Activated naive CD8-positive, alpha-beta T cell (primary cell): Measurements from ENCODE around the gene RECK.
"Not testable (repeated sequence)": the region's sequence is repeated elsewhere in the genome, so short reads cannot be mapped to it uniquely, and the experiment has no call there.

Experiments
- H3K27ac Mint-ChIP-seq: one replicate; pipeline ENCODE4 v1.8.0; 2021; ENCODE audit warnings: mixed read lengths
- H3K27me3 Mint-ChIP-seq: one replicate; pipeline ENCODE4 v1.8.0; 2021; ENCODE audit warnings: mixed read lengths
- H3K36me3 Mint-ChIP-seq: one replicate; pipeline ENCODE4 v1.8.0; 2021; ENCODE audit warnings: mixed read lengths
- H3K4me1 Mint-ChIP-seq: one replicate; pipeline ENCODE4 v1.8.0; 2021; ENCODE audit warnings: low read depth, mixed read lengths
- H3K4me3 Mint-ChIP-seq: one replicate; pipeline ENCODE4 v1.8.0; 2021; ENCODE audit warnings: mild to moderate bottlenecking, mixed read lengths
- H3K9me3 Mint-ChIP-seq: one replicate; pipeline ENCODE4 v1.8.0; 2021; ENCODE audit warnings: low read depth, mixed read lengths

The RECK gene

DNA sequence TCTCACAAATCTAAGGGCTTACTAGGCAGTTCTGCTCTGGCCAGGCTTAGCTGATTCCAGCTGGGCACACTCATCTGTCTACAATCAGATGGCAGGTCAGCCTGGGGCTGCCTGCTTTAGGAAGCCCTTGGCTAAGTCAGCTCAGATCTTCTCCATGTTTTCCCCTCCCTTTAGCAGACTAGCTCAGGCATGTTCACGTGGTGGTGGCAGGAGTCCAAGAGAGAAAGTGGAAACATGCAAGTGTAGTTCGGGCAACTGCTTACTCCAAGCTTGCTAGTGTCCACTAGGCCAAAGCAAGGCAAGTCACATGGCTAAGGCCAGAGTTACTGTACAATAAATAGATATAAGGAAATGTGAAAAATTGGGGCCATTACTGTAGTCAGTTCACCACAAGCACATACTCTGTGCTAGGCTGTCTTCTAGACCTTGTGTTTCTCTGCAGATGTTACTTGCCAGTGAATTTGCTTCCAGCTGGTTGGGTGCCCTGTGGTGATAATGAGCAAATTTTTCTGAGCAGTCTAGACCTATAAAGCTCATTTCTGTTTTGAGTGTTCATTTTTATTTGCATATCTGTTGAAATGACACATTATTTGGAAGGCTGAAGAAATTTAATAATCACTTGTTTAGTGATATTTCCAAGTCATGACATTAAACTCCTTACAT, 38.3 kb downstream of the RECK start:
- H3K27me3 Mint-ChIP-seq, result no peaks in the 10 kb centered on the region

DNA sequence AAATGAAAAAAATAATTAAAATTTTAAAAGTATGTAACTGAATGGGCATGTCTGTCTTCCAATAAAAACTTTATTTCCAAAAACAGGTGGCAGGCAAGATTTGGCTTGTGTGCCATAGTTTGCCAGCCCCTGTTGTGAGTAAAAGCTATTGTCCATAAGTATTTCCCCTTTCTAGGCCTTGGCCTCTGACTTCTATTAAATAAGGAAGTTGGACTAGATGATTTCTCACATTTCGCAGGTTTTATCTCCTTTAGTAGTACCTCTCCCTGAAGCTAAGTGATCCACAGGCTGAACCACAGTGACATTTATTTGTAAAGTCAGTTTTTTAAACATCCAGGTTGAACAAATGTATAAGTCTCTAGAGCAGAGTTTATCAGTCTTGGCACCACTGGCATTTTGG, 41.3 kb downstream of the RECK start:
- Mint-ChIP-seq H3K9me3 (no peaks in the 10 kb centered on the region), H3K4me3 (no peak overlapping the region), H3K27me3 (no peaks in the 10 kb centered on the region), H3K4me1 (no peaks in the 10 kb centered on the region), H3K27ac (no peak overlapping the region), H3K36me3 (peaks cover 13% of the 10 kb centered on the region)

More for the DNA sequence above, 38.3 kb downstream of the RECK start:
- Mint-ChIP-seq H3K4me3 (no peak overlapping the region), H3K27ac (no peak overlapping the region), H3K4me1 (no peaks in the 10 kb centered on the region), H3K36me3 (peaks cover 6% of the 10 kb centered on the region), H3K9me3 (no peaks in the 10 kb centered on the region)

DNA sequence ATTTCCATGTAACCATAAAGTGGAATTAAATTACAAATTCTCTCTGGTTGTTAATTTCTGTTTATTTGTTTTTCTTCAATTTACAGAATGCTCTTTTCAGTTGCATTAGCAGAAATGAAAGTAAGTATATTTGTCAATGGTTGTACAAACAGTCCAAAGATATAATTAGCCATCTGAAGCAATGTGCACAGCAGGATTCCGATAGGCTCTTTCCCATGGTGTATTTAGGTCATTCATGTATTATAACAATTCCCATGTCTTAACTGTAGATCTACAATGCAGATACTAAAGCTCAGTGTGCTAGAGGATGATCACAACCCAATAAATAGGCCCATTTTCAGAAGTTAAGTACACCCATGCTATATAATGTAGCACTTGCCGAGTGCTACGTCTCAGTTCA, 43.8 kb downstream of the RECK start:
- Mint-ChIP-seq H3K4me3 (no peak overlapping the region), H3K4me1 (no peaks in the 10 kb centered on the region), H3K27me3 (no peaks in the 10 kb centered on the region), H3K36me3 (peaks cover 16% of the 10 kb centered on the region), H3K9me3 (no peaks in the 10 kb centered on the region), H3K27ac (no peak overlapping the region)

DNA sequence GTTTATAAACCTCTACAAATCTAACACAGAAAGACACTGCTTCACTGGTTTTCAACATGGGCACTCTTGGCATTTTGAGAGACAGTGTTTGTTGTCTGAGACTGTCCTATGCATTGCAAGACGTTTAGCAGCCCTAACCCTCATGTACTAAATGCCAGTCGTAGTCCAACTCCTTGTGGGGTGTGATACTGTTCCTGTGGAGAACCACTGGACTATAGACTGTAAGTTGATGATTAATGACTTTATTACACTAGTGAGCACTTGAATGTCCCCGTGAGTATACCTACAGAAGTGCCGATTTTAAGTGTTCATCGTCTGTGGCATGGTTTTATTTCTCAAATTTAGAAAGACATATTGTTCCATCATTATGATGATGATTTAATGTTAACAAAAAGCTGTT, 46.2 kb downstream of the RECK start:
- H3K4me1 Mint-ChIP-seq, result no peaks in the 10 kb centered on the region
- H3K9me3 Mint-ChIP-seq, result no peaks in the 10 kb centered on the region
- H3K27ac Mint-ChIP-seq, result no peak overlapping the region
- H3K4me3 Mint-ChIP-seq, result no peak overlapping the region
- no peaks in the 10 kb centered on the region for H3K27me3 Mint-ChIP-seq
- H3K36me3 Mint-ChIP-seq, result peaks cover 22% of the 10 kb centered on the region

DNA sequence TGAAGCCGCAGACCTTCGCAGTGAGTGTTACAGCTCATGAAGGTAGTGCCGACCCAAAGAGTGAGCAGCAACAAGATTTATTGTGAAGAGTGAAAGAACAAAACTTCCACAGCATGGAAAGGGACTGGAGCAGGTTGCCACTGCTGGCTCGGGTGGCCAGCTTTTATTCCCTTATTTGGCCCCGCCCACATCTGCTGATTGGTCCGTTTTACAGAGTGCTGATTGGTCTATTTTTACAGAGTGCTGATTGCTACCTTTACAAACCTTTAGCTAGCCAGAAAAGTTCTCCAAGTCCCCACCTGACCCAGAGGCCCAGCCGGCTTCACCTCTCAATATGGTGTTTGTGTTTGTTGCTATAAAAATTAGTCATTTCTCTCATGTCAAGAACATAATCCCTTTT, 49.7 kb downstream of the RECK start:
- H3K9me3 Mint-ChIP-seq, result no peaks in the 10 kb centered on the region
- peaks cover 16% of the 10 kb centered on the region for H3K36me3 Mint-ChIP-seq
- no peak overlapping the region for H3K27ac Mint-ChIP-seq
- H3K27me3 Mint-ChIP-seq, result no peaks in the 10 kb centered on the region
- H3K4me3 Mint-ChIP-seq, result no peak overlapping the region
- H3K4me1 Mint-ChIP-seq, result no peaks in the 10 kb centered on the region

DNA sequence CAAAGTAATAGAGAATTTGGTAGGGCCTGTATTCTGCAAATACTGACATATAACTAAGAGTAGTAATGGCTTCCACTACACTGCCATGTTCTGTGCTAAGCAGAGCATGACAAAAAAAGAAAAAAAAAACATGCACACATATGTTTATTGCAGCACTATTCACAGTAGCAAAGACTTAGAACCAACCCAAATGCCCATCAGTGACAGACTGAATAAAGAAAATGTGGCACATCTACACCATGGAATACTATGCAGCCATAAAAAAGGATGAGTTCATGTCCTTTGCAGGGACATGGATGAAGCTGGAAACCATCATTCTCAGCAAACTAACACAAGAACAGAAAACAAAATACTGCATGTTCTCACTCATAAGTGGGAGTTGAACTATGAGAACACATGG, 50.3 kb downstream of the RECK start:
- not testable (repeated sequence) for H3K4me1 Mint-ChIP-seq, H3K9me3 Mint-ChIP-seq, H3K4me3 Mint-ChIP-seq, H3K27me3 Mint-ChIP-seq, H3K27ac Mint-ChIP-seq
- peaks cover 20% of the 10 kb centered on the region for H3K36me3 Mint-ChIP-seq

DNA sequence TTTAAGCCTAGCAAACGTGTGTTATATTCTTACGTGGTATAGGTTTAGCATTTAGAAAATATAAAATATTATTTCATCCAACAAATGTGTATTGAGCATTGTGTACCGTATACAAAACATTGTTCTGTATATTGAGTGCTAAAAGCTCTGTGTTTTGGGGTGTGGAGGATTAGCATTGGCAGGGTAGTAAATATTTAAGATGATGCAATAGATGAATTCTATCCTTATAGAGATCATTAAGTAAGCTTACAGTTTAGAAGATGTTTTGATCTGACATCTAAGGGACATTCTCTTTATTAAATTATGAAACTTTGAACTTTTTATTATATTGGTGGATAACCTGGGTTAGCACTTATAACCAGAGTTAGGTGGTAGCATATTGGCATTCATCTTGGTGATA, 51.3 kb downstream of the RECK start:
- no peak overlapping the region for H3K27ac Mint-ChIP-seq
- H3K9me3 Mint-ChIP-seq, result no peaks in the 10 kb centered on the region
- no peak overlapping the region for H3K4me3 Mint-ChIP-seq
- H3K27me3 Mint-ChIP-seq, result no peaks in the 10 kb centered on the region
- peaks cover 17% of the 10 kb centered on the region for H3K36me3 Mint-ChIP-seq
- peaks cover 12% of the 10 kb centered on the region for H3K4me1 Mint-ChIP-seq

DNA sequence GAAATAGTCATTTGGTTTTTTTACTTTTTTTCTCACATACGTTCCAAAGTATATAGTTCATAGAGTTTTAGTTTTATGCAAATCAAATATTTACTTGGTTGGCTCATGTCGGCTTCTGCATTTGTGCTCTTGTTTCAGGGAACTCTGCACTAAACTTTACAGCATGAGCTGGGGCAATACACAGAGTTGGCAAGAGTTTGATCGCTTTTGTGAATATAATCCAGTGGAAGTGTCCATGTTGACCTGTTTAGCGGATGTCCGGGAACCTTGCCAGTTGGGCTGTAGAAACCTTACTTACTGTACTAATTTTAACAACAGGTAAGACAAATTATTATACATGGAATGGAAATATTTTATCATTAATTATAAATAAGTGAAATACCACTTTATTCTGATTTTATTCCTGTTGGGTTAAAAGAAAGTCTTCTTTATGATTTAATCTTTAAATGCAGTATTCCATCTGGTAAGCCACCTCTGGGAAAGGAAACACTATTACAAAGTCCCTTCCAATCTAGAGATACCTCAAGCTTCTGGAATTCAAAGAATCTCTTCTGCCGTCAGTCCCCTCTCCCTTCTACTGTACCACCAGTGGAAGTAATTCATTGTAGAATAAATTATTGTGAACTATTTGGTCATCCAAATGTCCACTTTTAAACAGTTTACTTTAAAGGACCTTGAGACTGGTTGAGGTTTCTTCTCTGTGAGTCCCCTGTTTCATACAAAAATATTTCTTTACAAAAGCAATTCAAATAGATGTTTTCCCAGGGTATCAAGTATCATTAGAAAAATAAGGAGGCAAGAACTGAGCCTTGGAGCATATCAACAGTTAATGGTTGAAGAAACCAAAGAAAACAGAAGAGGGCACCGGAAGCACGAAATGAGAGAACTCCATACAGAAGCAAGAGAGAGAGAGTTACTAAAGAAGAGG, 54.6 kb downstream of the RECK start:
- no peaks in the 10 kb centered on the region for H3K9me3 Mint-ChIP-seq
- H3K36me3 Mint-ChIP-seq, result peaks cover 11% of the 10 kb centered on the region
- H3K4me1 Mint-ChIP-seq, result peaks cover 14% of the 10 kb centered on the region
- H3K4me3 Mint-ChIP-seq, result peak overlapping the region; percentile 9
- H3K27me3 Mint-ChIP-seq, result no peaks in the 10 kb centered on the region
- H3K27ac Mint-ChIP-seq, result peak overlapping the region; percentile 41

DNA sequence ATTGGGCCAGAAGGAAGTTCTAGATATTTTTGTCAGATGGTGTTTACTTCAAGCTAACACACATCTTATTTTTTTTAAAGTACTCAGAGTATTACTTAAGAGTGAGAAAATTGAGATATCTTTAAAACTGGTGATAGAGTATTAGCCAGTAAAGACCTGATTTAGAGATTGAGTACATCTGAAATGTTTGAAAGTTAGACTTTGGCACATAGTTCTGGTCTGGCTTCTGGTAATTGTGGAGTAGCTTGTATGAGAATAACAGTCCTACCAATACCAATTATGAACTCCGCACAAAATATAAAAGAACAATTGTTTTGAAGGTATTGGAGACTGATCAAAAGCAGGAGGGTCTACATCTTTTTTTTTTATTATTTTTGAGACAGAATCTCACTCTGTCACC, 55.3 kb downstream of the RECK start:
- no peaks in the 10 kb centered on the region for H3K9me3 Mint-ChIP-seq
- peak overlapping the region; percentile 41 for H3K27ac Mint-ChIP-seq
- H3K36me3 Mint-ChIP-seq, result peaks cover 8% of the 10 kb centered on the region
- peaks cover 14% of the 10 kb centered on the region for H3K4me1 Mint-ChIP-seq
- peak overlapping the region; percentile 9 for H3K4me3 Mint-ChIP-seq
- H3K27me3 Mint-ChIP-seq, result no peaks in the 10 kb centered on the region

DNA sequence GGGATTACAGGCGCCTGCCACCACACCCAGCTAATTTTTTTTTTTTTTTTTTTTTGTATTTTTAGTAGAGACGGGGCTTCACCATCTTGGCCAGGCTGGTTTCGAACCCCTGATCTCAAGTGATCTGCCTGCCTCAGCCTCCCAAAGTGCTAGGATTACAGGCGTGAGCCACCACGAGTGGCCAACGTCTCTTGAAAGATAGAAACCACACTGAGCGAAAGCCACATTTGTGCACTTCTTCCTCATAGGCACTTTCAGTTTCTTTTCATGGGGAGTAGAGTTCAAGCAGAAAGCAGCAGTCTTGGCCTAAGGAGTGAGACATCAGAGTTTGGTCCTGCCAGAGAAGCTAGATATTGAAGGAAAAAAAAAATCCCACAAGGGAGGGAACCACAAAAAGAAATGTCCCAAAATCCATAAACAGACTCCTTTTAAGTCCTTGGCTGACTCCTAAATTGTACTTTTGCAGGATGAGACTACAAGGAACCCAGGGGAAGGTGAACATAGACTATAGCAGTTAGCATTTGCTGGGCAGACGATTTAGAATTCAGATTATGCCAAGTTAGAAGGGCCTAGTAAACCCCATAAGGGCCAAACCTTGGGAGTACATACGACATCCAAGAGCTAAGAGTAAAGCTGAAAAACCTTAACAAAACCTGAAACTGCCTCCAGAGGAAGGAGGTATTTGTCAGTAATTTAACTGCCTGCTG, 55.9 kb downstream of the RECK start:
- Mint-ChIP-seq H3K4me1 (peaks cover 14% of the 10 kb centered on the region), H3K4me3 (peak overlapping the region; percentile 24), H3K9me3 (no peaks in the 10 kb centered on the region), H3K27me3 (no peaks in the 10 kb centered on the region), H3K27ac (peak overlapping the region; percentile 77), H3K36me3 (peaks cover 4% of the 10 kb centered on the region)

DNA sequence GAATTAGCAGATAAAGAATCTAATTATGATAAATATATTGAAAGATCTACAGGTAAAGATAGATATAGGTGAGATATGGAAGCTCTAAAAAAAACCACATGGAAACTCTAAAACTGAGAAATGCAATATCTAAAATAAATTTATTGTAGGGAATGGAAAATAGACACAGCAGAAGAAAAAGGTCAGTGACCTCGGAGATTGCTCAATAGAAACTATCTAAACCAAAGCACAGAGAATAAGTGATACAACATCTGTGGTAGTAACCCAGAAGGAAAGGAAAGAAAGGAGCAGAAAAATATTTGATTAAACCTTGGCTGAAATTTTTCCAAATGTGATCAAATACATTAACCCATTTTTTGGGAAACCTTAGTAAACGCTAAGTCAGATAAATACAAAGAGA, 56.7 kb downstream of the RECK start:
- H3K36me3 Mint-ChIP-seq, result peaks cover 4% of the 10 kb centered on the region
- H3K27ac Mint-ChIP-seq, result no peak overlapping the region
- no peaks in the 10 kb centered on the region for H3K9me3 Mint-ChIP-seq
- no peaks in the 10 kb centered on the region for H3K27me3 Mint-ChIP-seq
- peaks cover 14% of the 10 kb centered on the region for H3K4me1 Mint-ChIP-seq
- no peak overlapping the region for H3K4me3 Mint-ChIP-seq

DNA sequence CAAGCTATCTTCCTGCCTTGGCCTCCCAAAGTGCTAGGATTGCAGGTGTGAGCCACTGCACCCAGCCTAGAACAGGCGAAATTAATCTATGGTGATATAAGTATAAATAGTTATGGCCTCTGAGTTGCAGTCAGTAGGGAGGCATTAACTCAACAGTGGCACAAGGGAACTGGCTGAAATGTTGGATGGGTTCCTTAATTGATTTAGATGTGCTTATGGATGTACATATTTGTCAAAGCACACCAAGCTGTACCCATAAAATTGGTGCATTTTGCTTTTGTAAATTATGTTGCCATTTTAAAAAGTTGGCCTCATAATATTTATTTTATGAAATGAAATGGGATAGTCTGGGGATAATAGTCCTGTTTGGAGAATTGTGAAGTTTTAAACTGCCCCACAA, 63.0 kb downstream of the RECK start:
- H3K9me3 Mint-ChIP-seq, result no peaks in the 10 kb centered on the region
- no peak overlapping the region for H3K27ac Mint-ChIP-seq
- no peak overlapping the region for H3K4me3 Mint-ChIP-seq
- H3K27me3 Mint-ChIP-seq, result no peaks in the 10 kb centered on the region
- H3K36me3 Mint-ChIP-seq, result no peaks in the 10 kb centered on the region
- H3K4me1 Mint-ChIP-seq, result peaks cover 6% of the 10 kb centered on the region

DNA sequence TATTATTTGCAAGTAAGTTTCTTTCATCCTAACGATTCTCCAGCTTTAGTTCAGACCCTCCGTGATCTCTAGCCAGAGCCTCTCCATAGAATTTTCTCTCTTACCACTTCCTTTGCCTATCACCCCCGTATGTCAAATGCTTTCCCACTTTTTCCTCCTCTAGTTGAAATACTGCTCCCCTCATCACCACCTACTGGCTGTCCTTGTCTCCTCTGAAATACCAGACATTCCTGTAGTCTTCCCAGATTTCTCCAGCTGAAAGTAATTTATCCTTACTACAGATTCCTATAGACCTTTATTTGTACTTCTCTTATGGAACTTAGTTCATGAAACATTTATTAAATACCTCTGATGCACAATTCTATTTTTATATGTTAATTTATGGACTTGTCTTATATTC, 63.8 kb downstream of the RECK start:
- Mint-ChIP-seq H3K9me3 (no peaks in the 10 kb centered on the region), H3K36me3 (peaks cover 4% of the 10 kb centered on the region), H3K4me1 (peaks cover 6% of the 10 kb centered on the region), H3K27ac (no peak overlapping the region), H3K27me3 (no peaks in the 10 kb centered on the region), H3K4me3 (no peak overlapping the region)

DNA sequence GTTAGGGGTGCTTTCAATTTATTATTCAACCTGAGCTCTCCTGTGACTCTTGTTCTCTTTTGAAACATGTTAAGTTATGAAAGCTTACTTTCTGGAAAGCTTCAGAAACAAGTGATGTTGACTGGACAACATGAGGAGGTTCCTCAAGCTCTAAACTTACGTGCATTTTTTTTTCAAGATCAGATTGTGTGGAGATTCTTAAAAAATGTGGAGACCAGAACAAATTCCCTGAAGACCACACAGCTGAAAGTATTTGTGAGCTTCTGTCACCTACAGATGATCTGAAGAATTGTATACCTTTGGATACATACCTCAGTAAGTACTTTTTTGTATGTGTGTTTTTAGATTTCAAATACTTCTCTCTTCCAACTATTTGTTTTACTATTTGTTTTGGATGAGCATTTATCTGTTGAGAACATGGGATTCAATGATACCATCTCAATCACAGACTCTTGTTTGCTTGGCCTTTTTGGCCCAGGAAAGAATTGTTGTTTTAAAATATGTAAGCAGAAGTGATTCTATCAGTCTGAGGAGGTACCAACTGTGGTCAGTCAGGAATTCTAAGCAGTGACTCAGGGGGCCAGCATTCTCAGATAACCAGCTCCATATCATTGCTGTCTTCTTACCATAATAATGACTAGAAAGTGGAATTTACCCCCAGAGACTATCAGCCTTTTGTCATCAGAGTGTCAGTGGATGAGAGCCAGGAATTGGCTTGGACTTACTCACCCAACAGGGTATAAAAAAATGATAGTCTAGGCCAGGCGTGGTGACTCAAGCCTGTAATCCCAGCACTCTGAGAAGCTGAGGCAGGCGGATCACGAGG, 65.4 kb downstream of the RECK start:
- Mint-ChIP-seq H3K4me1 (peaks cover 6% of the 10 kb centered on the region), H3K4me3 (no peak overlapping the region), H3K27me3 (no peaks in the 10 kb centered on the region), H3K36me3 (peaks cover 4% of the 10 kb centered on the region), H3K9me3 (no peaks in the 10 kb centered on the region), H3K27ac (no peak overlapping the region)
